Activated CD8-positive, alpha-beta T cell treated with anti-CD3 and anti-CD28 coated beads, Interleukin-2, amount 10 ng/mL, durations not matched to agents 7 days and 5 days (primary cell): ENCODE measurements around the gene TMEM127. TPM values are rescaled to one million over a fixed set of nuclear protein-coding genes. Genes with fewer than 3 reads are reported as not detected.

Source experiments
- ATAC-seq: fragments of 150-1000 bp; cut with Tn5 transposase; one replicate; pipeline ENCODE4 v1.10.0; 2021; ENCODE audit warnings: moderate library complexity
- CTCF ChIA-PET: fragments of 350-600 bp; sonication (Branson Sonifier 250); formaldehyde crosslinking; loops from one replicate; lab custom pipeline; 2021; ENCODE audit warnings: antibody characterized with exemption; lab: Charles Lee
- POLR2A ChIA-PET: fragments of 350-600 bp; sonication (Branson Sonifier 250); formaldehyde crosslinking; loops from one replicate; lab custom pipeline; 2021; ENCODE audit warnings: antibody characterized with exemption; lab: Charles Lee
- DNase-seq: peaks from one replicate; pipeline ENCODE4 v3.0.0-alpha.2; 2020
- H3K27ac Mint-ChIP-seq: one replicate; pipeline ENCODE4 v1.8.0; 2021; ENCODE audit warnings: mild to moderate bottlenecking, mixed read lengths
- H3K27me3 Mint-ChIP-seq: one replicate; pipeline ENCODE4 v1.8.0; 2021; ENCODE audit warnings: low read depth, mixed read lengths
- H3K36me3 Mint-ChIP-seq: one replicate; pipeline ENCODE4 v1.8.0; 2021; ENCODE audit warnings: low read depth, mixed read lengths
- H3K4me1 Mint-ChIP-seq: one replicate; pipeline ENCODE4 v1.8.0; 2021; ENCODE audit warnings: low read depth, mixed read lengths
- H3K4me3 Mint-ChIP-seq: one replicate; pipeline ENCODE4 v1.8.0; 2021; ENCODE audit warnings: mild to moderate bottlenecking, mixed read lengths
- H3K9me3 Mint-ChIP-seq: one replicate; pipeline ENCODE4 v1.8.0; 2022; ENCODE audit warnings: mixed read lengths; ENCODE audit not compliant: insufficient read depth
- total RNA-seq, 2 experiments: library from RNA; stranded (reverse); gene quantifications; one replicate each; pipeline ENCODE4 v1.2.3, GENCODE V29; 2021

Gene TMEM127
- total RNA-seq, 2 experiments from 2014 or later, result 31.8 to 34.2 TPM

- ChIA-PET CTCF (no interaction called here), POLR2A (no interaction called here)
- ATAC-seq, result no peak
- no peak for DNase-seq
- H3K4me1 Mint-ChIP-seq, result peaks cover 49% of the 10 kb centered on the region
- H3K27ac Mint-ChIP-seq, result peak overlapping the region; percentile 66
- no peaks in the 10 kb centered on the region for H3K9me3 Mint-ChIP-seq
- H3K36me3 Mint-ChIP-seq, result peaks cover 55% of the 10 kb centered on the region
- no peak overlapping the region for H3K4me3 Mint-ChIP-seq
- H3K27me3 Mint-ChIP-seq, result no peaks in the 10 kb centered on the region
These were observed 14.0 kb downstream of the TMEM127 start for GRCh38 chr2:96251721-96252292.

DNA sequence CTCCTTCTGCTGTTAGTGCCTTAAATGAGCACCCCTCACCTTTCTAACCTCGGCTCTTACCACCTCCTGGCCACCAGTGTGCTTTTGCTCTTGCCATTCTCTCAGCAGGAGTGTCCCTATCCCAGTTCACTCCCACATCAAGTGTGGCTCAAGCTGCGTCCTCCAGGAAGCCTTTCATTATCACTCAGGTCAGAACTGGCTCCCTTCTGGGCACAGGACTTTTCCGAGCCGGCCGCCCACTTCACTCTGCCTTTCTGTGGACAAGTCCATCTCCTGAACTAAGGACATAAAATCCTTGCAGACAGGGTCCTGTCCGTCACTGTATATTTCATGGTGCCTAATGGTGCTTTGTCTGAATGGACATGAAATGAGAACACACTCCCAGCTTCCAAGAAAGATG is 15.6 kb downstream of the TMEM127 start:
- H3K27ac Mint-ChIP-seq, result peak overlapping the region; percentile 2
- H3K27me3 Mint-ChIP-seq, result no peaks in the 10 kb centered on the region
- H3K36me3 Mint-ChIP-seq, result peaks cover 57% of the 10 kb centered on the region
- H3K4me3 Mint-ChIP-seq, result no peak overlapping the region
- DNase-seq (no peak), ATAC-seq (no peak)
- H3K4me1 Mint-ChIP-seq, result peaks cover 55% of the 10 kb centered on the region
- no peaks in the 10 kb centered on the region for H3K9me3 Mint-ChIP-seq
- CTCF ChIA-PET, result interaction anchor here (1.8 kb wide), 1 partner anchor 15 kb away, joined by 4 read pairs; no protein-coding TSS in a partner anchor
- POLR2A ChIA-PET, result interaction anchor here (1.3 kb wide), 1 partner anchor 42 kb away, joined by 3 read pairs; the partner anchor contains the start of gene STARD7

DNA sequence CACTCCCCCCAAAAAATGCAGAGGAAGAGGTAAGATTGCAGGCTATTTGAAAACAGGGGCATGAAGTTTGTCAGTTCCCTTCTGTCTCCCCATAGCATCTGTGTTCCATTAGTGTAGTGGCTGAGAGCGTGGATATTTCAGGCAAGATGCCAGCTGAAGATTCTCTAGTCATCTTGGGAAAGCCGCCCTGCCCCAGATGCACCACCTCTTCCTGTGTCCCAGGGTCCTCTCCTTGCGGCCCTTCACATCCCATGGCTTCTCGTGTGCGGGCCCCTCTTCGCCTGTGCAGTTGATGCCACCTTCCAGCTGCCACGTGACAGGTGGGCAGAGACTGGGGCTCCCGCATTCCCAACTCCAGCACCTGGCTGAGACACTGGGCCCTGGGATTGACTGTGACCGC is 16.1 kb downstream of the TMEM127 start:
- no peak for DNase-seq
- no peak overlapping the region for H3K4me3 Mint-ChIP-seq
- ATAC-seq, result no peak
- ChIA-PET POLR2A (interaction anchor here (1.3 kb wide), 1 partner anchor 41 kb away, joined by 3 read pairs; the partner anchor contains the start of gene STARD7), CTCF (interaction anchor here (1.8 kb wide), 1 partner anchor 15 kb away, joined by 4 read pairs; no protein-coding TSS in a partner anchor)
- no peak overlapping the region for H3K27ac Mint-ChIP-seq
- no peaks in the 10 kb centered on the region for H3K9me3 Mint-ChIP-seq
- peaks cover 53% of the 10 kb centered on the region for H3K4me1 Mint-ChIP-seq
- H3K36me3 Mint-ChIP-seq, result peaks cover 56% of the 10 kb centered on the region
- no peaks in the 10 kb centered on the region for H3K27me3 Mint-ChIP-seq

DNA sequence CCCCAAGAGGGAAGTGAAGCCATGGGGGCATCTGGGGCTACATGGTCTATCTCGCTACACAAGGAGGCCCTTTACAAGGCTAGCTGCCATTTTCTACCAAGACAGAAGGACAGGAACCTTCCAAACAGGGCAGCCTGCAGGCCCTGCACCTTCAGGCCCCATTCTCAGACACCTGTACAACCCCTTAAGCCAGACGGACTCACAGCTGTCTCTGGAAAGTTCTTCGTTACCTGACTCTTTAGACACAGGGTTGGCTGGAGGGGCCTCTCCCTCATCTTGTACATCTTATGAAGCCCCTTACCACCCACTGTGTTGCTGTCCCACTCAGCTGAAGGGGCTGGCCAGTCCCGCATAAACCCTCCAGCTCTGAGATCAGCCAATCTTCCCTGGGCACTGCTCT is 17.2 kb downstream of the TMEM127 start:
- peaks cover 49% of the 10 kb centered on the region for H3K36me3 Mint-ChIP-seq
- ATAC-seq (no peak), DNase-seq (no peak)
- peaks cover 53% of the 10 kb centered on the region for H3K4me1 Mint-ChIP-seq
- CTCF ChIA-PET, result no interaction called here
- H3K27me3 Mint-ChIP-seq, result no peaks in the 10 kb centered on the region
- H3K27ac Mint-ChIP-seq, result no peak overlapping the region
- POLR2A ChIA-PET, result no interaction called here
- H3K9me3 Mint-ChIP-seq, result no peaks in the 10 kb centered on the region
- H3K4me3 Mint-ChIP-seq, result no peak overlapping the region

- POLR2A ChIA-PET, result no interaction called here
- H3K4me1 Mint-ChIP-seq, result peaks cover 58% of the 10 kb centered on the region
- ATAC-seq (no peak), DNase-seq (no peak)
- H3K27me3 Mint-ChIP-seq, result no peaks in the 10 kb centered on the region
- H3K27ac Mint-ChIP-seq, result peak overlapping the region; percentile 35
- H3K4me3 Mint-ChIP-seq, result no peak overlapping the region
- H3K9me3 Mint-ChIP-seq, result no peaks in the 10 kb centered on the region
- CTCF ChIA-PET, result interaction anchor here (2.1 kb wide), 1 partner anchor 19 kb away, joined by 5 read pairs; the partner anchor contains the start of gene CIAO1
- peaks cover 46% of the 10 kb centered on the region for H3K36me3 Mint-ChIP-seq
These were observed 17.9 kb downstream of the TMEM127 start for GRCh38 chr2:96247896-96248295.

GRCh38 chr2:96247009-96247408 is 18.8 kb downstream of the TMEM127 start:
- Mint-ChIP-seq H3K27me3 (no peaks in the 10 kb centered on the region), H3K9me3 (no peaks in the 10 kb centered on the region), H3K27ac (peak overlapping the region; percentile 76), H3K4me1 (peaks cover 63% of the 10 kb centered on the region), H3K36me3 (peaks cover 40% of the 10 kb centered on the region), H3K4me3 (no peak overlapping the region)
- no peak for ATAC-seq
- no peak for DNase-seq
- POLR2A ChIA-PET, result interaction anchor here (0.6 kb wide), 1 partner anchor 39 kb away, joined by 4 read pairs; the partner anchor contains the start of gene STARD7
- CTCF ChIA-PET, result interaction anchor here (1.7 to 2.1 kb wide), 3 partner anchors 13 to 254 kb away, joined by 4 to 5 read pairs (median 5); partner anchors contain the start of gene CIAO1

- H3K4me1 Mint-ChIP-seq, result peaks cover 64% of the 10 kb centered on the region
- DNase-seq (peak; percentile 24), ATAC-seq (no peak)
- no peaks in the 10 kb centered on the region for H3K9me3 Mint-ChIP-seq
- H3K27ac Mint-ChIP-seq, result peak overlapping the region; percentile 76
- H3K36me3 Mint-ChIP-seq, result peaks cover 34% of the 10 kb centered on the region
- no peaks in the 10 kb centered on the region for H3K27me3 Mint-ChIP-seq
- ChIA-PET CTCF (interaction anchor here (0.9 to 2.1 kb wide), 6 partner anchors 12 to 253 kb away, joined by 3 to 7 read pairs (median 4); partner anchors contain the start of gene CIAO1), POLR2A (interaction anchor here (1.1 kb wide), 1 partner anchor 13 kb away, joined by 3 read pairs; no protein-coding TSS in a partner anchor)
- H3K4me3 Mint-ChIP-seq, result no peak overlapping the region
These were observed 20.0 kb downstream of the TMEM127 start for GRCh38 chr2:96245609-96246390.

GRCh38 chr2:96243843-96244242 is 22.0 kb downstream of the TMEM127 start:
- H3K36me3 Mint-ChIP-seq, result peaks cover 29% of the 10 kb centered on the region
- H3K4me1 Mint-ChIP-seq, result peaks cover 64% of the 10 kb centered on the region
- H3K4me3 Mint-ChIP-seq, result no peak overlapping the region
- ChIA-PET POLR2A (no interaction called here), CTCF (no interaction called here)
- no peak for ATAC-seq
- no peaks in the 10 kb centered on the region for H3K9me3 Mint-ChIP-seq
- H3K27me3 Mint-ChIP-seq, result no peaks in the 10 kb centered on the region
- DNase-seq, result no peak
- H3K27ac Mint-ChIP-seq, result no peak overlapping the region

GRCh38 chr2:96241900-96242611 is 23.7 kb downstream of the TMEM127 start:
- H3K4me1 Mint-ChIP-seq, result peaks cover 57% of the 10 kb centered on the region
- H3K27me3 Mint-ChIP-seq, result no peaks in the 10 kb centered on the region
- CTCF ChIA-PET, result interaction anchor here (1.1 to 2.0 kb wide), 8 partner anchors 17 to 250 kb away, joined by 3 to 9 read pairs (median 4); partner anchors contain the start of genes ASTL, STARD7 and TMEM127
- peak; percentile 80 for DNase-seq
- ATAC-seq, result peak; percentile 92
- H3K27ac Mint-ChIP-seq, result peak overlapping the region; percentile 96
- peak overlapping the region; percentile 58 for H3K4me3 Mint-ChIP-seq
- POLR2A ChIA-PET, result interaction anchor here (0.6 to 2.0 kb wide), 10 partner anchors 8 to 633 kb away, joined by 3 to 11 read pairs (median 3); partner anchors contain the start of gene STARD7
- H3K36me3 Mint-ChIP-seq, result peaks cover 22% of the 10 kb centered on the region
- no peaks in the 10 kb centered on the region for H3K9me3 Mint-ChIP-seq

DNA sequence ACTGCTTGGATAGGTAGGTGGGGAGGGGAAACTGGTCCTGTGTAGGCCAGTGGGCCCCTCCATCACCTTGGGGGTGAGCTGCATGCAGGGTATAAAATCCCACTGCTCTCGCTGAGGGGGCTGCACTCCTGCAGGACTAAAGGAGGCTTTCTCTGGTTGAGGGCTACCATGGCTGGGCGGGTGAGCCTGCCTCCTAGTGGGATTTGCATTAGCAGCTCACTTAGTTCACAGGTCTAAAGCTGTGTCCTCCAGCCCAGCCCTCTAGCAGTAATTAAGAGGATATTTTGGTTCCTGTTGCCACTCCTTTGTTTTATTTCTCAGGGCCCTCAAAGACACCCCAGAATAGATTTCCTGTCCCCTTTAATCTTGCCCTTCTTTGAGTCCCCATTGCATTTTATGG is 24.6 kb downstream of the TMEM127 start:
- H3K9me3 Mint-ChIP-seq, result no peaks in the 10 kb centered on the region
- peaks cover 48% of the 10 kb centered on the region for H3K4me1 Mint-ChIP-seq
- H3K4me3 Mint-ChIP-seq, result peak overlapping the region; percentile 58
- peak overlapping the region; percentile 96 for H3K27ac Mint-ChIP-seq
- no peak for DNase-seq
- peaks cover 17% of the 10 kb centered on the region for H3K36me3 Mint-ChIP-seq
- POLR2A ChIA-PET, result interaction anchor here (0.6 to 2.0 kb wide), 7 partner anchors 7 to 326 kb away, joined by 3 to 11 read pairs (median 4); partner anchors contain the start of gene STARD7
- no peaks in the 10 kb centered on the region for H3K27me3 Mint-ChIP-seq
- CTCF ChIA-PET, result interaction anchor here (1.2 to 2.0 kb wide), 7 partner anchors 18 to 249 kb away, joined by 3 to 9 read pairs (median 4); partner anchors contain the start of genes ASTL, STARD7 and TMEM127
- ATAC-seq, result no peak
